H9 (cell line): ENCODE data around the gene FOXO1. TPM values are rescaled to one million over a fixed set of nuclear protein-coding genes. Genes with fewer than 3 reads are reported as not detected.
A peak's percentile ranks its signal among the peaks of the same experiment; 100 is the strongest.

ENCODE experiments used
- DNase-seq: peaks from one replicate; pipeline ENCODE4 v3.0.0-alpha.2; 2017
- H2AFZ ChIP-seq: one replicate; pipeline ENCODE4 v1.6.1; 2013; ENCODE audit warnings: mild to moderate bottlenecking, low read length, control low read depth, moderate library complexity
- H2AK5ac ChIP-seq: 2 replicates; pipeline ENCODE4 v1.6.1; 2013; ENCODE audit warnings: low read length, control low read depth, mixed read lengths; ENCODE audit not compliant: insufficient read length
- H2BK120ac ChIP-seq: one replicate; pipeline ENCODE4 v1.6.1; 2013; ENCODE audit warnings: low read depth, mild to moderate bottlenecking, low read length, control low read depth, inconsistent platforms; ENCODE audit not compliant: poor library complexity, severe bottlenecking
- H2BK12ac ChIP-seq: 2 replicates; pipeline ENCODE4 v1.6.1; 2013; ENCODE audit warnings: low read length, control low read depth, mixed read lengths, low read depth; ENCODE audit not compliant: insufficient read length
- H2BK15ac ChIP-seq: 2 replicates; pipeline ENCODE4 v1.6.1; 2013; ENCODE audit warnings: low read depth, low read length, control low read depth
- H2BK20ac ChIP-seq: one replicate; pipeline ENCODE4 v1.6.1; 2013; ENCODE audit warnings: low read depth, mild to moderate bottlenecking, low read length, control low read depth, inconsistent platforms; ENCODE audit not compliant: poor library complexity, severe bottlenecking
- H2BK5ac ChIP-seq: 2 replicates; pipeline ENCODE4 v1.6.1; 2013; ENCODE audit warnings: low read length, control low read depth, mixed read lengths; ENCODE audit not compliant: insufficient read length
- H3K14ac ChIP-seq: 2 replicates; pipeline ENCODE4 v1.6.1; 2013; ENCODE audit warnings: low read length, control low read depth; ENCODE audit not compliant: insufficient read depth
- H3K18ac ChIP-seq: 2 replicates; pipeline ENCODE4 v1.6.1; 2013; ENCODE audit warnings: low read depth, mild to moderate bottlenecking, mixed read lengths, low read length, control low read depth; ENCODE audit not compliant: insufficient read length
- H3K23ac ChIP-seq: 2 replicates; pipeline ENCODE4 v1.6.1; 2013; ENCODE audit warnings: low read length, control low read depth, mixed read lengths, low read depth; ENCODE audit not compliant: insufficient read length
- H3K23me2 ChIP-seq: 2 replicates; pipeline ENCODE4 v1.6.1; 2013; ENCODE audit warnings: low read depth, mild to moderate bottlenecking, mixed read lengths, low read length, control low read depth; ENCODE audit not compliant: insufficient read length, poor library complexity, severe bottlenecking
- H3K27ac ChIP-seq: 2 replicates; pipeline ENCODE4 v1.5.1; 2013; ENCODE audit warnings: low read length, control low read depth, mixed read lengths, low read depth; ENCODE audit not compliant: insufficient read length
- H3K27me3 ChIP-seq: 2 replicates; pipeline ENCODE4 v1.6.1; 2013; ENCODE audit warnings: low read length, control low read depth, inconsistent platforms; ENCODE audit not compliant: insufficient read depth
- H3K4ac ChIP-seq: 2 replicates; pipeline ENCODE4 v1.6.1; 2013; ENCODE audit warnings: low read depth, mild to moderate bottlenecking, control low read depth, inconsistent platforms, low read length, moderate library complexity
- H3K4me1 ChIP-seq: 2 replicates; pipeline ENCODE4 v1.6.1; 2013; ENCODE audit warnings: low read length, control low read depth, inconsistent platforms; ENCODE audit not compliant: insufficient read depth
- H3K4me2 ChIP-seq: 2 replicates; pipeline ENCODE4 v1.6.1; 2013; ENCODE audit warnings: low read length, control low read depth, mixed read lengths; ENCODE audit not compliant: insufficient read length, insufficient read depth
- H3K56ac ChIP-seq: 2 replicates; pipeline ENCODE4 v1.6.1; 2013; ENCODE audit warnings: low read depth, mild to moderate bottlenecking, mixed read lengths, low read length, control low read depth; ENCODE audit not compliant: insufficient read length
- H3K79me1 ChIP-seq: 2 replicates; pipeline ENCODE4 v1.6.1; 2013; ENCODE audit warnings: low read depth, mild to moderate bottlenecking, moderate library complexity, low read length, control low read depth, inconsistent platforms; ENCODE audit not compliant: insufficient read depth, poor library complexity, severe bottlenecking
- H3K79me2 ChIP-seq: 2 replicates; pipeline ENCODE4 v1.6.1; 2013; ENCODE audit warnings: low read length, control low read depth, inconsistent platforms; ENCODE audit not compliant: insufficient read depth
- H3K9ac ChIP-seq: 2 replicates; pipeline ENCODE4 v1.6.1; 2013; ENCODE audit warnings: low read length, control low read depth, mixed read lengths; ENCODE audit not compliant: insufficient read length; ENCODE audit errors: extremely low read depth
- H3K9me3 ChIP-seq: one replicate; pipeline ENCODE4 v1.6.1; 2013; ENCODE audit warnings: low read depth, low read length, inconsistent platforms; ENCODE audit not compliant: control insufficient read depth
- H3T11ph ChIP-seq: one replicate; pipeline ENCODE4 v1.6.1; 2013; ENCODE audit warnings: mild to moderate bottlenecking, low read length, control low read depth, inconsistent platforms
- H4K20me1 ChIP-seq: one replicate; pipeline ENCODE4 v1.6.1; 2013; ENCODE audit not compliant: control insufficient read depth, insufficient read length, insufficient read depth
- H4K5ac ChIP-seq: 2 replicates; pipeline ENCODE4 v1.6.1; 2013; ENCODE audit warnings: low read depth, mild to moderate bottlenecking, mixed read lengths, low read length, control low read depth; ENCODE audit not compliant: insufficient read length
- H4K8ac ChIP-seq: replicated peaks from 2 replicates; pipeline ENCODE4 v1.6.1; 2013; ENCODE audit warnings: low read length, control low read depth, mixed read lengths, low read depth; ENCODE audit not compliant: insufficient read length
- H4K91ac ChIP-seq: 2 replicates; pipeline ENCODE4 v1.6.1; 2013; ENCODE audit warnings: low read depth, mild to moderate bottlenecking, moderate library complexity, mixed read lengths, low read length, control low read depth; ENCODE audit not compliant: insufficient read length
- H3K27ac Mint-ChIP-seq, 3 experiments: 2 replicates in 2 of 3; 3 replicates in 1 of 3; pipeline ENCODE4 v1.8.0; 2020 to 2021; ENCODE audit warnings: mixed read lengths in 3 of 3, mild to moderate bottlenecking in 1 of 3, moderate library complexity in 1 of 3
- H3K27me3 Mint-ChIP-seq: 2 replicates; pipeline ENCODE4 v1.8.0; 2021; ENCODE audit warnings: low read depth, mild to moderate bottlenecking, moderate library complexity, mixed read lengths
- H3K36me3 Mint-ChIP-seq, 3 experiments: 2 replicates in 2 of 3; 3 replicates in 1 of 3; pipeline ENCODE4 v1.8.0; 2020 to 2021; ENCODE audit warnings: low read depth in 3 of 3, mixed read lengths in 3 of 3; ENCODE audit not compliant: insufficient read depth in 1 of 3
- H3K4me1 Mint-ChIP-seq, 2 experiments: 2 replicates each; pipeline ENCODE4 v1.8.0; 2020; ENCODE audit warnings: mixed read lengths in 2 of 2
- H3K4me3 Mint-ChIP-seq, 2 experiments: 2 replicates in 1 of 2; 3 replicates in 1 of 2; pipeline ENCODE4 v1.8.0; 2020 to 2021; ENCODE audit warnings: mild to moderate bottlenecking in 2 of 2, mixed read lengths in 2 of 2, moderate library complexity in 1 of 2
- H3K9me3 Mint-ChIP-seq, 2 experiments: 2 replicates in 1 of 2; 3 replicates in 1 of 2; pipeline ENCODE4 v1.8.0; 2020; ENCODE audit warnings: mild to moderate bottlenecking in 2 of 2, mixed read lengths in 2 of 2, moderate library complexity in 1 of 2
- WGBS: extraction: QIAGEN DNeasy Blood & Tissue Kit; methylation state at CpG from one replicate; pipeline ENCODE4 v1.1.7; 2013; ENCODE audit warnings: missing lambda C conversion rate, low lambda C conversion rate, mixed read lengths; ENCODE audit not compliant: insufficient read length; ENCODE audit errors: extremely low coverage; 5-methylcytosine and 5-hydroxymethylcytosine counted together
- total RNA-seq: library from RNA; stranded (reverse); gene quantifications from 2 replicates; pipeline ENCODE4 v1.2.1, GENCODE V29; 2021
- TF ChIP-seq, protein P1 (sequence below): fragments of 200-600 bp; sonication (generic); conservative IDR thresholded peaks from 3 replicates; pipeline ENCODE4 v1.8.0; 2021; ENCODE audit warnings: antibody characterized with exemption, mild to moderate bottlenecking

FOXO1 gene
- total RNA-seq, 1 experiment from 2014 or later, result 44.6 TPM

DNA sequence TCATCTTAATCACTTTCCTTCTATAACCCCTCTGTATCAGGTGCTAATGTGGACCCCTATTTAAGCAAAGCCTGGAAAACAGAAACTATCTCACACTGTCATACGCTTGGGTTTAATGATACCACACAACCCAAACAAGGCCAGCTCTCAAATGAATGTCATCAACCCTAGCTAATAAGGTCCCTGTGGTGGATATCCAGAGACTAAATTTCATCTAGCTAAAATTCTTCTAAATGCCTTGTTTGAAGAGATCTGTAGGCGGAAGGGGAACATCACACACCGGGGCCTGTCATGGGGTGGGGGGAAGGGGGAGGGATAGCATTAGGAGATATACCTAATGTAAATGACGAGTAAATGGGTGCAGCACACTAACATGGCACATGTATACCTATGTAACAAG, 95.5 kb downstream of the FOXO1 start:
- H4K8ac ChIP-seq, result no peak overlapping the region
- no peak overlapping the region for H3K18ac ChIP-seq
- H2AFZ ChIP-seq, result no peak overlapping the region
- H2BK120ac ChIP-seq, result no peak overlapping the region
- H3T11ph ChIP-seq, result no peak overlapping the region
- no peak overlapping the region for H3K27ac ChIP-seq
- peaks cover 52% of the 10 kb centered on the region for H3K79me2 ChIP-seq
- H4K5ac ChIP-seq, result no peak overlapping the region
- H3K79me1 ChIP-seq, result peaks cover 4% of the 10 kb centered on the region
- no peak overlapping the region for H2BK12ac ChIP-seq
- H2BK20ac ChIP-seq, result no peak overlapping the region
- TF ChIP-seq, protein P1, sequence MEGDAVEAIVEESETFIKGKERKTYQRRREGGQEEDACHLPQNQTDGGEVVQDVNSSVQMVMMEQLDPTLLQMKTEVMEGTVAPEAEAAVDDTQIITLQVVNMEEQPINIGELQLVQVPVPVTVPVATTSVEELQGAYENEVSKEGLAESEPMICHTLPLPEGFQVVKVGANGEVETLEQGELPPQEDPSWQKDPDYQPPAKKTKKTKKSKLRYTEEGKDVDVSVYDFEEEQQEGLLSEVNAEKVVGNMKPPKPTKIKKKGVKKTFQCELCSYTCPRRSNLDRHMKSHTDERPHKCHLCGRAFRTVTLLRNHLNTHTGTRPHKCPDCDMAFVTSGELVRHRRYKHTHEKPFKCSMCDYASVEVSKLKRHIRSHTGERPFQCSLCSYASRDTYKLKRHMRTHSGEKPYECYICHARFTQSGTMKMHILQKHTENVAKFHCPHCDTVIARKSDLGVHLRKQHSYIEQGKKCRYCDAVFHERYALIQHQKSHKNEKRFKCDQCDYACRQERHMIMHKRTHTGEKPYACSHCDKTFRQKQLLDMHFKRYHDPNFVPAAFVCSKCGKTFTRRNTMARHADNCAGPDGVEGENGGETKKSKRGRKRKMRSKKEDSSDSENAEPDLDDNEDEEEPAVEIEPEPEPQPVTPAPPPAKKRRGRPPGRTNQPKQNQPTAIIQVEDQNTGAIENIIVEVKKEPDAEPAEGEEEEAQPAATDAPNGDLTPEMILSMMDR, result no peak
- peaks cover 13% of the 10 kb centered on the region for H3K4me1 ChIP-seq
- H3K56ac ChIP-seq, result no peak overlapping the region
- H3K27me3 ChIP-seq, result no peaks in the 10 kb centered on the region
- no peak overlapping the region for H3K4me2 ChIP-seq
- H3K27me3 Mint-ChIP-seq, result no peaks in the 10 kb centered on the region
- H3K9ac ChIP-seq, result no peak overlapping the region
- H3K27ac Mint-ChIP-seq, result peak overlapping the region in 2 of 3 experiments; percentile 3; a peak in 2 of 7 replicates
- no peaks in the 10 kb centered on the region for H3K23me2 ChIP-seq
- WGBS, result no CpG with 5 or more reads among the region's 4 CpGs
- no peak overlapping the region for H3K4ac ChIP-seq
- H3K14ac ChIP-seq, result no peak overlapping the region
- H3K36me3 Mint-ChIP-seq, result no peaks in the 10 kb centered on the region; a peak in 2 of 7 replicates
- no peak overlapping the region for H3K4me3 Mint-ChIP-seq
- H3K4me1 Mint-ChIP-seq, result peaks cover 67% of the 10 kb centered on the region in 2 experiments
- no peak for DNase-seq
- no peaks in the 10 kb centered on the region for H3K9me3 Mint-ChIP-seq
- H2BK15ac ChIP-seq, result no peak overlapping the region
- no peak overlapping the region for H3K23ac ChIP-seq
- H3K9me3 ChIP-seq, result no peaks in the 10 kb centered on the region
- no peak overlapping the region for H2AK5ac ChIP-seq
- H4K91ac ChIP-seq, result no peak overlapping the region
- H2BK5ac ChIP-seq, result no peak overlapping the region
- no peaks in the 10 kb centered on the region for H4K20me1 ChIP-seq
